Breast epithelium (tissue), 3 donors: ENCODE measurements around the gene TKTL1.

Source experiments
- CTCF ChIP-seq, 3 donors: fragments of 450-650 bp; IDR thresholded peaks; one replicate each; pipeline ENCODE4 v1.5.1; 2016 to 2017; ENCODE audit warnings: antibody characterized with exemption in 3 of 3, mild to moderate bottlenecking in 3 of 3, moderate library complexity in 3 of 3
- POLR2A ChIP-seq: fragments of 450-650 bp; IDR thresholded peaks from one replicate; pipeline ENCODE4 v1.6.1; 2016; ENCODE audit warnings: antibody characterized with exemption, mild to moderate bottlenecking, moderate library complexity

GRCh38 chrX:154352012-154352401 lies 56.4 kb downstream of the TKTL1 start:
- TF ChIP-seq CTCF (IDR thresholded peaks at IDR 0.05), result no peak
- TF ChIP-seq POLR2A, result no peak
